Mucosa of gallbladder (tissue), 1 donor: ENCODE measurements around the gene C16orf87. TPM values are rescaled to one million over a fixed set of nuclear protein-coding genes. Genes with fewer than 3 reads are reported as not detected.
"Not testable (repeated sequence)": the region's sequence is repeated elsewhere in the genome, so short reads cannot be mapped to it uniquely, and the experiment has no call there.

Experiments
- DNase-seq: peaks from one replicate; pipeline ENCODE4 v3.0.0-alpha.2; 2020; ENCODE audit warnings: low spot score
- total RNA-seq: library from RNA; stranded (reverse); gene quantifications from one replicate; pipeline ENCODE4 v1.2.1, GENCODE V29; 2021
- donor health status: DM: no; HTN: no; CAD: no.

C16orf87 gene
- total RNA-seq = 8.3 TPM

- DNase-seq = peak; percentile 92
These were observed at the start of gene C16orf87 for GRCh38 chr16:46830902-46831647. TSS of gene C16orf87 (minus strand) at chr16:46831180. CDS start at chr16:46831149, 31 bp downstream.

- no peak for DNase-seq
These were observed 44.3 kb upstream of the C16orf87 start for GRCh38 chr16:46875243-46875642.

DNA sequence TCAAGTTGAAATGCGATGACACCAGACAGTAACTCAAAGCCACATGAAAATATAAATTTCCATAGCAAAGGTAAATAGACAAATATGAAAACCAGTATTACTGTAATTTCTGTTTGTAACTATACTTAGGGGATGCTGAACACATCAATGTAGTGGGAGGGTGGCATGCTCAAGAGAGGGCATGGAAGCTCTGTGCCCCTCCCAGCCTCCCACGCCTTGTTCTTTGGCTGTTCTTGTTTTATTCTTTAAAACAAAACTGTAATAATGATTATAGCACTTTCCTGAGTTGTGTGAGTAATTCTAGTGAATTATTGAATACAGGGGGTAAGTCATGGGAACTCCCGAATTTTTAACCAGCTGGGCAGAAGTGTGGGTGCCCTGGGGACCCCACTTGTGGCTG lies 42.2 kb upstream of the C16orf87 start:
- DNase-seq = no peak

GRCh38 chr16:46871597-46871996 lies 40.6 kb upstream of the C16orf87 start:
- no peak for DNase-seq

- peak; percentile 50 for DNase-seq
These were observed 37.9 kb upstream of the C16orf87 start for GRCh38 chr16:46868891-46869290.

DNA sequence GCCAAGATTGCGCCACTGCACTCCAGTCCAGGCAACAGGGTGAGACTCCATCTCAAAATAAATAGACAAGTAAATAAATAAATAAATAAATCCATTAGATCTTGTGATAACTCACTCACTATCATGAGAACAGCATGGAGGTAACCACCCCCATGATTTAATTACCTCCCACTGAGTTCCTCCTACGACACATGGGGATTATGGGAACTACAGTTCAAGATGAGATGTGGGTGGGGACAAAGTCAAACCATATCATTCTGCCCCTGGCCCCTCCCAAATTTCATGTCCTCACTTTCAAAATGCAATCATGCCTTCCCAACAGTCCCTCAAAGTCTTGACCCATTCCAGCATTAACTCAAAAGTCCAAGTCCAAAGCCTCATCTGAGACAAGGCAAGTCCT lies 36.5 kb upstream of the C16orf87 start:
- not testable (repeated sequence) for DNase-seq

GRCh38 chr16:46866286-46866685 lies 35.3 kb upstream of the C16orf87 start:
- DNase-seq = no peak

GRCh38 chr16:46862555-46863447 lies 31.8 kb upstream of the C16orf87 start:
- DNase-seq = no peak

DNA sequence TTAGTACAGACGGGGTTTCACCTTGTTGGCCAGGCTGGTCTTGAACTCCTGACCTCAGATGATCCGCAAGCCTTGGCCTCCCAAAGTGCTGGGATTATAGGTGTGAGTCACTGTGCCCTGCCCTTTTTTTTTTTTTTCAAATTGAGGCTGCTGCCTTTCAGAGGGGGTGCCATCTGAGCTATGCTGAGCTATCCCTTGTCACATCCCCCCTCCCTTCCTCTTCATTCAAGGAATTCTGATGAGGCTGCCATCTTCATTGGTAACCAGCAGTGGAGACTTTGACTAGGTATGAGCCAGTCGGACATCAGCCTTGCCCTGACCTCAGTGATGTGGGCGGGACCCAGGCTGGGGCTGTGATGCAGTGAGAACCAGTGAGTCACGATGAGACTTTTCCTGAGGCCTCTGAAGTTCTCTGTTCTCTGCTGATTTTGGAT lies 28.8 kb upstream of the C16orf87 start:
- DNase-seq = peak; percentile 28

GRCh38 chr16:46858151-46858550 lies 27.2 kb upstream of the C16orf87 start:
- DNase-seq = no peak

DNA sequence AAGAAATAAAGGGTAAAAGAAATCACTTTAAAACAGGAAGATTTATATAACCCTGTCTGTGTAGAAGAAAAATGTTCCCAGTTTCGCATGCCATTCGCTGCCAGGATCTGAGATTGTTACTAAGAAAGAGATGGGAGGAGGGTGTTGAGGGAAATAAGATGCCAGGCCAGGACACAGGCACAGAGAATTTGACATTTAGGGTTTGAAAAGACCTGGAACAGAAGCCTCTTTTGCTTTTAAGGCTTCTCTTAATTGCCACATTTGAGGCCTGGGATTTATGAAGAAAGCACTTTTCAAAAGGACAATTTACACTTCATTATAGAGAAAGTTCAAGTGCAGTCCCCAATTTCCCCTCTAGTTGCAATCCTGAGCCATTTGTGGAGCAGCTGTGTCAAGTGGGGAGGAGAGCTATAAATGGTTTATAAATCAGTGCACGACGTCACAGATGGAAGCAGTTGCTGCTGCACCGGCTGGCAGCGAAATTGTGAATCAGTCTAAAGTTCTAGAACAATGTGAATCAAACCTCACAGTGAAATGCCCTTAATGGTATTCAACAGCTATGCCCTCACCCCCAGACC lies 26.5 kb upstream of the C16orf87 start:
- DNase-seq = no peak

GRCh38 chr16:46855389-46855788 lies 24.4 kb upstream of the C16orf87 start:
- DNase-seq = no peak

- DNase-seq = no peak
These were observed 23.9 kb upstream of the C16orf87 start for GRCh38 chr16:46854846-46855245.

GRCh38 chr16:46853713-46854443 lies 22.9 kb upstream of the C16orf87 start:
- peak; percentile 78 for DNase-seq

GRCh38 chr16:46852130-46852529 lies 21.1 kb upstream of the C16orf87 start:
- no peak for DNase-seq

DNA sequence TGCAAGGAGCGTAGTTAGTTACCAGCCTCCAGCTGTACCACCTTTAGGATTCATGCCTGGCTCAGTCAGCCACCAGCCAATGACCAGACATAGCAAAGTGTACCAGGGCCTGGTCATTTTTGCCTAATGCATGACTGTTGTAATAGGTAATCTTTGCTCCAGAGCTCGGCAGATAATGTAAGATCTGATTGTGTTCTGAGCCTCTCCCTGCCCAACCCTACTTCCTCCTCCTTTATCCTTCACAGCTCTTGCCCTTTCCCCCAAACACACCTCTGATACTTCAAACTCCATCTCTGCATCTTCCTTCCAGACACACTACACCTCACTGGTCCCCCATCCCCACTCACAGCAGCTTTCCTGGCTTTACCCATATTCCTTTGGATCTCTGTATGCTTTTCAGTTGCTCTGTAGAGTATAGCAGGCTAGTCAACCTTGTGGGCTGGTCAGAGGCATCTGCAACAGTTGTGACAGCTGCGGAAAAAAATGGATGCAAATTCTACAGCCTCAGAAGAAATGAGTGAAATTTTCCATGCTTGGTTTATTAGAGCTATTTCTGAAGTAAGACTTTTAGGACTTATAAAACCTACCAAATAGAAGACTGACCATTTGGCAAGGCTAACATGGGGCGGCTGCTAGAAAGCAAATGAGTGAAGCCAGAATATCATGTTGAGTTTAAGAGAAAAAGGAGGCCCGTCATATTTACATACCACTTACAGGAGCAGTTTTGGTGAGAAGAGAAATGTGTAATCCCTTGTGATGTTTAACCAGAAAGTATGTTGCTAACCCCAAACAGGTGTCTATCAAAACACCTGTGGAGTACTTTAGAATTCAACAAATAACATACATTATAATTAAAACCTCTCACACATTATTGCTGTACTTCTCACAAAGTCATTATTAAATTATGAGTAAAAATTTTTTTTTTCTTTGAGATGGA lies 19.9 kb upstream of the C16orf87 start:
- peak; percentile 36 for DNase-seq

GRCh38 chr16:46848768-46849764 lies 18.1 kb upstream of the C16orf87 start:
- DNase-seq = no peak

DNA sequence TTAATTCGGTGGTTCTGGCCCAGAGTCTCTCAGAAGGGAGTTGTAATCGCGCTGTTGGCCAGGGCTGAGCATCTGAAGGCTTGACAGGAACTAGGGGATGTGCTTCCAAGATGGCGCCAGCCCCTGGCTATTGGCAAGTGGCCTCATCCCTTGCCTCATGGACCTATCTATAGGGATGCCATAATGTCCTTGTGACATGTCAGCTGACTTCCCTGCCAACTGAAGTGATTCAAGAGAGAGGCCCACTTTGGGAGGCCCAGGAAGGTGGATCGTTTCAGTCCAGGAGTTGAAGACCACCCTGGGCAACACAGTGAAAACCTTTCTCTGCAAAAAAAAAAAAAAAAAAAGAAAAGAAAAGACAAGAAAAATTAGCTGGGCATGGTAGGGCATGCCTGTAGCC lies 15.0 kb upstream of the C16orf87 start:
- no peak for DNase-seq

DNA sequence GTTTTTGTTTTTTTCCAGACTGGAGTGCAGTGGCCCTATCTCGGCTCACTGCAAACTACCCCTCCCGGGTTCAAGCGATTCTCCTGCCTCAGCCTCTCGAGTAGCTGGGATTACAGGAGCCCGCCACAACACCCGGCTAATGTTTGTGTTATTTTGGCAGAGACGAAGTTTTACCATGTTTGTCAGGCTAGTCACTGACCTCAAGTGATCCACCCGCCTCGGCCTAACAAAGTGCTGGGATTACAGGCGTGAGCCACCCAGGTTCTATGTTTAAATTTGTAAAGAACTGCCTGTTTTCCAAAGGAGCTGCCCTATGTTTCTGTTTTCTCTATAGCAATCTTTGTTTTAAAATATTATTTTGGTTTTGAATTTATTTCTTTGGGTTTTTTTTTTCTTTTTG lies 13.8 kb upstream of the C16orf87 start:
- no peak for DNase-seq
